Stimulated activated CD4-positive, alpha-beta T cell treated with anti-CD3 and anti-CD28 coated beads, Interleukin-2, amount 100 ng/mL, for 4 hours (primary cell): ENCODE results near the gene WDR7.

Experiments
- DNase-seq: peaks from one replicate; pipeline ENCODE4 v3.0.0-alpha.2; 2020; ENCODE audit warnings: low read depth

The WDR7 gene

DNA sequence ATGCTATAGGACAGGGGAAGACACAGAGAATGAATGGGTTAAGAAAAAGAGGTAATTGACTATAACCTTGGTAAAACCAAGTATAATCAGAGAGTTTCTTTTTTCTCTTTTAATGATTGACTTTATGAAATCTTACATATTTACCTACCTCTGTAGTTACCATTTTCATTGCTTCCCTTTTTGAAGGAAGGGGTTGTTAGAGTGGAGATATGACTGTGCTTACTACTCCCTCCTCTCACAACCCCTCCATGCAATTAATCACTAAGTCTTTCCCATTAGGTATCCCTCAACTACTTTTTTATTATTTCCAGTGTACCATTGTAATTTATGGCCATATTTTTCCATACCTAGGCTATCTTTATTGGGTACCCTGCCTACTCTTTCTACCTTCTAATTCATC is 71.4 kb downstream of the WDR7 start:
- DNase-seq, result no peak

- no peak for DNase-seq
Observed at GRCh38 chr18:56723068-56723467, 71.9 kb downstream of the WDR7 start.

- no peak for DNase-seq
Observed at GRCh38 chr18:56723706-56724105, 72.5 kb downstream of the WDR7 start.

- no peak for DNase-seq
Observed at GRCh38 chr18:56726906-56727305, 75.7 kb downstream of the WDR7 start.

DNA sequence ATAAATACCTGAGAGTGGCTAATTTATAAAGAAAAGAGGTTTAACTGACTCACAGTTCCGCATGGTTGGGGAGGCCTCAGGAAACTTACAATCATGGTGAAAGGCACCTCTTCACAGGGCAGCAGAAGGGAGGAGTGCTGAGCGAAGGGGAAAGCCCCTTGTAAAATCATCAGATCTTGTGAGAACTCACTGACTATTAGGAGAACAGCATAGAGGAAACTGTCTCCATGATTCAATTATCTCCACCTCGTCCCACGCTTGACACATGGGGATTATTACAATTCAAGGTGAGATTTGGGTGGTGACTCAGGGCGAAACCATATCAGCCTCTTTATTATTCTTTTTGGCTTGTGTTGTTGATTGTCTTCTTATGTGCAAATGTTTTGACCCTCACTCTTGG is 76.2 kb downstream of the WDR7 start:
- DNase-seq, result no peak

DNA sequence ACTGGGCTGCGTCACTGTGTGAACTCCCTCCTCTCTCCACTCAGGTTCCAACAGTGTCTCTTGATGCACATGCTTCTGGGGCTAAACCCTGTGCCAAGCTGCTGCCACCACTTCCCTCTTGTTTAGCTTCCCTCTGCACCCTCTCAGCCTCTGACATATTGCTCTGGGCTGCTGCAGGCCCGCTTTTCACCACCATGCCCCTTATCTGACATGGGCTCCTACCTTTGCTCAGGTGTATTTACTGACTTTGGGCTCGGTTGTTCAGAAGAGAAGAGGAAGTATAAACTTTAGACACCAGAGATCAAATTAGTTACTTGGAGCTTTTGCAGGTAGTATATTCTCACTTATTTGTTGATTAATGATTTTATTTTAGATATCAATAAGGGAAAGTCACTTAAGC is 77.6 kb downstream of the WDR7 start:
- no peak for DNase-seq

DNA sequence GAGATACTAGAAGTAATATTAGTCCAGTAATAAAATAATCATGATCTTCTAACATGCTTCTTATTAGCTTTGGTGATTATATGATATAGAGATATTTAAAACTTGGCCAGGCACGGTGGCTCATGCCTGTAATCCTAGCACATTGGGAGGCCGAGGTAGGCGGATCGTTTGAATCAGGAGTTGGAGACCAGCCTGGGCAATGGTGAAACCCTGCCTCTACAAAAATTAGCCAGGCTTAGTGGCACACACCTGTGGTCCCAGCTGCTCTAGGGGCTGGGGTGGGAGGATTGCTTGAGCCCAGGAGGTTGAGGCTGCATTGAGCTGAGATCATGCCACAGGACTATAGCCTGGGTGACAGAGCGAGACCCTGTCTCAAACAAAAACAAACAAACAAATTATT is 87.0 kb downstream of the WDR7 start:
- no peak for DNase-seq

DNA sequence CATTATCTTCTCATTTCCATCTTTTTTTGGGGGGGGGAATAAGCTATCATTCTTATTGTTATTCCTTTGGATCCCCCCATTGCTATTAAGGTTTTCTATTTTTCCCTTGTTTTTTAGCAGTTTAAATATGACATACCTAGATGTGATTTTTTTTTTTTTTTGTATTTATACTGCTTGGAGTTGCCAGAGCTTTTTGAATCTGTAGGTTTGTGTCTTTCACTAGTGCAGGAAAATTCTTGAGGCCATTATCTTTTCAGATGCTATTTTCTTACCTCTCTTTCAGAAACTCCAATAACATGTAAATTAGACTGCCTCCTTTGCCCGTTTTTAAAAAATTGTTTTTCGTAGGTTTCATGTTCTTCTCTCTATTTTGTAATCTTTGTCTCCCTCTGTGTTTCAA is 88.6 kb downstream of the WDR7 start:
- no peak for DNase-seq

DNA sequence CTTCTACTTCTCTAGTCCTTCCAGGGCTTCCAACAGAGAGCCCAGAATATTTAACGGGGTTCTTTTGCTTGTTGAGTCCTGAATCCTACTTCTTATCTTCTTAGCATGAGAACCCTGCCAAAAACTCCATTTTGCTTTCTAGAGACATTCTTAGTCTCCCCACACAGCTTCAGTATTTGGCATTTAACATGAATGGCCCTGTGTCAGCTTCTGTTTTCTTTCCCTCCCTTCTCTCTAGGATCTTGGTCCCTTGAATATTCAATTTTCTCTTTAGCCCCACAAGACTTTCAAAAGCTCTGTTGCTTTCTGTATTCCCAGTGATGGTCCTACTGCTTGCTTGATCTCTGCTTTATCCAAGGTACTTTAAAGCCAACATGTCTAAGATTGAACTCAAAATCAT is 89.5 kb downstream of the WDR7 start:
- DNase-seq, result no peak

DNA sequence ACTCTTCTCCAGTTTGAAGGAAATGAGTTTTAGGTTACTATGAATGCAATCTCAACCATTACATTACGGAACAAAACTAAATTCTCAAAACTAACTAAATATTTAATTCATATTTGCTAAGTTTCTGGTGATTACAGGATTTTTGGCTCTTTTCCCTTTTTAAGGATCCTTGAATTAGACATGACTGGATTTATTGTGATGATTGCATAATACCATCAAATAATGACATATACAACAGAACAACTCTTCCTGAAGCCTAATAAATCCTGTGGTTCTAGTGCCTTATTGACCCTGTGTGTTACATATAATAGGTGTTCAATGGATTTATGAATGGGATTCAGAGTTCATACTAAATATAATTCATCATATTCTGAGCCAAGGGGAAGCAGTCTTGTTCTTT is 90.5 kb downstream of the WDR7 start:
- DNase-seq, result no peak

GRCh38 chr18:56743115-56743514 is 92.0 kb downstream of the WDR7 start:
- DNase-seq, result no peak

GRCh38 chr18:56747032-56747658 is 96.0 kb downstream of the WDR7 start:
- no peak for DNase-seq

GRCh38 chr18:56747857-56748256 is 96.7 kb downstream of the WDR7 start:
- no peak for DNase-seq

DNA sequence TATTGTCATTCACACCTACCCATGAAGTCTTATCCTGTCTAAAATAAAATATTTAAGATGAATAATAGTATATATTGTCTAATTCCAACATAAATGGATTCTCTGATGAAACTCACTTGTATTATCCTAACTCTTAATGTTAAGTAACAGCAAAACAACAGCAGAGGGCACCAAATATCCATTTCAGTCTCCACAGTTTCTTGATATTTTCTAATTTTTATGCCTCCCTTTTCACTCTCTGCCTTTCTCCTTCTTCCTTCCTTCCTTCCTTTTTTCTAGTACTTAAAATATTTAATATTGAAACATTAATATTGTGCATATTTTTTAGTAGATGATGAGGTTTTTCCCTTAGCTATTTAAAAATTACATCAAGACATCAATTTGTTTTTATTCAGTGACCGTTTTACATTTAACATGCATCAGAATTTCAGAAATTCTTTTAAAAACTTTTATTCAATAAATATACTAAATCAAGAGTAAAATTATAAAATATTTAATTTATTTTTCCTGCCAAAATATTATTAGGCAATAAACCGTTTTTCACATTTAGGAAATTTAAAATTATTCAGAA is 97.6 kb downstream of the WDR7 start:
- no peak for DNase-seq

- DNase-seq, result no peak
Observed at GRCh38 chr18:56756966-56757365, 105.8 kb downstream of the WDR7 start.

DNA sequence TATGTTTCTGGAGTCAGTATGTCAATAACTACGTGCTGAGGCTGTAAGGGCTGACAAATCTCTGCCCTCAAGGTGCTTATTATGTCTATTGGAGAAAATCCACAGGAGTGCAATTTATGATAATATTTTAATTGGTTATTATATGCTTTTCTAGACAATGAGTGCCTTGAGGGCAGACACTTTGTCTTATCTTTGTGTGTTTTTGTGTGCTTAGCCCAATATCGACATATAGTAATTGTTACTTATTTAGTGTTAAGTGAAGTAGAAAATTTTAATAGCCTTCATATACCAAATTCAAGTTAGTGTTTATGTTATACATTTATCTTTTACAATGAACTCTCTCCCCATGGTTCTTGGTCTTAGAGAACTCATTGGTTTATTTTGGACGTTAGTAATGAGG is 118.9 kb downstream of the WDR7 start:
- DNase-seq, result no peak

- no peak for DNase-seq
Observed at GRCh38 chr18:56770873-56771272, 119.7 kb downstream of the WDR7 start.

DNA sequence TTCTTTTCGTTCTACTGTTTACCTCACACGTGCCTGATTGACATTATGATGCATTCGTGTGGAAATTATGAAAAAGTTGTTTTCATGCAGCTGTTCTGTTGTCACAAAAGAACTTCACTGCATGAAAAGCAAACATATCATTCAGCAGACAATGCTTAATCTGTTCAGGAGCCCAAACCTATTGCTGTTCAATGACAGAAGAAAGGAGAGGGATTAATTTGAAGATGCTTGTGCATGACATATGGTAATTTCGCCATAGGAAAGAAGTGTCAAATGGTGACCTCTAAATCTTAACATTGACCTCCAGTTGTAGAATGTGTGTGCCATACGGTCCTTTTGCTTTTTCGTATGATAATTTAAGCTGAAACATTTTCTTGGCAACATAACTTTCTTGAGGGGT is 124.5 kb downstream of the WDR7 start:
- no peak for DNase-seq

GRCh38 chr18:56787390-56787789 is 136.2 kb downstream of the WDR7 start:
- DNase-seq, result no peak

GRCh38 chr18:56789004-56789888 is 138.1 kb downstream of the WDR7 start:
- DNase-seq, result no peak

GRCh38 chr18:56789889-56790180 is 138.7 kb downstream of the WDR7 start:
- DNase-seq, result no peak

DNA sequence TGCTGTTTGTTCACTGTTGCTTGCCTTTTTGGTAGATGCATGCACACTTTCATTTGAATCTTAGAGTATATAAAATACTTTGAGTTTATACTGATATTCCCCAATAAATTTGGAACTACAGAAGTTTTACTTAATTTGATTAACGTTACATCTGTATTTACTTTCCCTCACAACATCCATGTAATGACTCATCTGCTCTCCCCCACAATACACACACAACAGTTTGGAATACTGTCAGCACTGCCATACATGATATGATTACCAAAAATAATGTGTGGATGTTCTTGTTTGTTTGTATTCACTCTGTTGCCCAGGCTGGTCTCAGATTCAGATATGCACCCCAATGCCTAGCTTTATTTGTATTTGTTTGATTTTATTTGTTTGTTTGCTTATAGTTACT is 144.2 kb downstream of the WDR7 start:
- DNase-seq, result no peak

- no peak for DNase-seq
Observed at GRCh38 chr18:56799756-56800155, 148.6 kb downstream of the WDR7 start.

DNA sequence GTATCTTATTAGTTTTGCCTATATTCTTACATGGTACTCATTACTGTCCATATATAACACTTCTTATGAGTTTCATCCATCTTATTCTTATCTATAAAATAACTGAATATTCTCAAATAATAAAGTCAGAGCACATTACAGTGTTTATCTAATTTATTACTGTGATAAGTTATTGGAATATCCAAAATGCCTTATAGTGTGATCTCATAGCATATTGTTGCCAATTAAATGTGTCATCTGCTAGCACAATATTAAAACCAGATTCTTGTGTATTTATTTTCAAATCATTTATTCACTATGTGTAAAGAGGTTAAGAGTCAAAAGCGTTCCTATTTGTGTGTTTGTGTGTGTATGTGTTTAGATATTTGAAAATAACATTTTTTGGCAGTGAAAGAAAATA is 151.9 kb downstream of the WDR7 start:
- no peak for DNase-seq
